Fibroblast of upper back skin (primary cell): Measurements from ENCODE around the gene SVBP.
"Not testable (repeated sequence)": the region's sequence is repeated elsewhere in the genome, so short reads cannot be mapped to it uniquely, and the experiment has no call there.

Source experiments
- DNase-seq: peaks from one replicate; pipeline ENCODE4 v3.0.0-alpha.2; 2013

SVBP gene

GRCh38 chr1:42816585-42817439 is at the start of gene SVBP, which contains the start of gene ERMAP:
Gene SVBP, minus strand, starts transcription at chr1:42817397. Its CDS starts 853 bp downstream, at chr1:42816544.
Gene ERMAP, plus strand, starts transcription at chr1:42817122. Its CDS starts 13,327 bp downstream, at chr1:42830449.
- DNase-seq = peak; percentile 84

- no peak for DNase-seq
Measured at GRCh38 chr1:42866549-42866948, 49.4 kb upstream of the SVBP start.

DNA sequence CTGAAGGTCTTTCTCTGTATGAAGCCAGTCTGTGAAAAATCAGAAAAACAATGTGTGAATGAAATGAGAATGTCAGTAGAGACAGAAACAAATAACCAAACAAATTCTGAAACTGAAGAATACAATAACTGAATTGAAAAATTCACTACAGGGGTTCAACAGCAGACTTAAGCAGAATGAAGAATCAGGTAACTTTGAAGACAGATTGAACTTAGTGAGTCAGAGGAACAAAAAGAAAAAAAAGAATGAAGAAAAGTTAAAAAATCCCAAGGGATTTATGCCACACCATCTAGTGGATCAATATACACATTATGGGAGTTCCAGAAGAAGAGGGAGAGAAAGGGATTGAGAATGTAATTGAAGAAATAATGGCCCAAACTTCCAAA is 43.8 kb upstream of the SVBP start:
- DNase-seq = no peak

DNA sequence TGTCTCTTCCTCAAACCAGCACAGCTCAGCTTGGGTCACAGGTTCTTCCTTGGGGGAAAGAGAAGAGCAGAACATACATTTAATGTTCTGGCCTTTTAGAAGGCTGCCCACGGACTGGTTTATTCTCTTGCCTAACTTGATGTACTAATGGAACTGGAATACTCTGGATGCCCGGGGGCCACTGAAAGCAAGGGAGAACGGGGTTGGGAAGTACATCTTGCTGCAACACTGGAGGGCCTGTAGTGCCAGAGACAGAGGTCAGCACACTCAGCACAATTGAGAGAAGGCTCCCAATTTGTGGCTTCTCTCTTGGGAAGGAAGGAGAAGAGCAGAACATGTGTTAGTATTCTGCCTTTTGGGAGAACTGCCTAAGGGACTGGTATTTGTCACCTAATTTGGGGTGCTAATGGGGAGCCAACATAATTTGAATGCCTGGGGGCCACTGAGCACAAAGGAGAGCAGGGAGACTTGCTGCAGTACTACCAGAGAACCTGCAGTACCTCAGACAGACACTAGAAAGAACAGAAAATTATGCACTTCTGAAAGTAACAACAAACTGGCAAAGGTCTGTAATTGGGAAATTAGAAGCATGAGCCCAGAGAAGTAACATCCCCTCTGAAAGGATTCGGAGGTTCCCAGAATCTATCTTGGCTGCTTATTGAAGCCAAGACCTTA is 43.3 kb upstream of the SVBP start:
- no peak for DNase-seq

- DNase-seq = not testable (repeated sequence)
Measured at GRCh38 chr1:42859366-42859765, 42.2 kb upstream of the SVBP start.

- not testable (repeated sequence) for DNase-seq
Measured at GRCh38 chr1:42856554-42856953, 39.4 kb upstream of the SVBP start.

DNA sequence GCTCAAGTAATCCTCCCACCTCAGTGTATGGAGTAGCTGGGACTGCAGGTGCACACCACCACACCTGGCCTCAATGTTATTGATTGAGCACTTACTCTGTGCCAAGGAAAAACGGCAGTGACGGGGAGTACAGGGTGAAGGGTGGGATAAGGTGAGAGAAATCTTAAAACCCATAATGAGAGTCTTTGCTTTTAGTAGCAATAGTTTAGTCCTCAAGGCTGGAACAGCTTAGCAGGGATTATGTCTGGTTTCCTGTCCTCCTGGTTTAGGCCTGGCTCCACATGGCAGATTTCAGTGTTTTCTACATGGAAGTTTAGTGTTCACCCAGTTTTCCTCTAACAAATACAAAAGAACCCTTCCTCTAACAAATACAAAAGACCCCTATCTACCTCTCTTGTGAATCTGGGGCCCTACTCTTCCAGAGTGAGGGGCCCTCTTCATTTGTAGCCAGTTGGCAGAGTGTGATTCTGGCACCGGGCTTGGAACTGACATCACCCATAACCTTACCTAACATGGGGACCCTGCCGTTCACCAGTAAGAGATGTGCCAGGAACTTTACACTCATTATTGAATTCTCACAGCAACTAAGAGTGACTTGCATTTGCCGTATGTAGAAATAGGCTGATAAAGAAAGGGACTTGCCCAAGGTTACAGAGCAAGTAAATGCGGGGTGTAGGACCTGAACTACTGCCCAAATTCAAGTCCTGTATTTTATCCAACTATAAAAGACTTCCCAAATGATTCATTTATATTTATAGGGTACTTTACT is 36.1 kb upstream of the SVBP start:
- no peak for DNase-seq

- DNase-seq = no peak
Measured at GRCh38 chr1:42852608-42852980, 35.4 kb upstream of the SVBP start.

DNA sequence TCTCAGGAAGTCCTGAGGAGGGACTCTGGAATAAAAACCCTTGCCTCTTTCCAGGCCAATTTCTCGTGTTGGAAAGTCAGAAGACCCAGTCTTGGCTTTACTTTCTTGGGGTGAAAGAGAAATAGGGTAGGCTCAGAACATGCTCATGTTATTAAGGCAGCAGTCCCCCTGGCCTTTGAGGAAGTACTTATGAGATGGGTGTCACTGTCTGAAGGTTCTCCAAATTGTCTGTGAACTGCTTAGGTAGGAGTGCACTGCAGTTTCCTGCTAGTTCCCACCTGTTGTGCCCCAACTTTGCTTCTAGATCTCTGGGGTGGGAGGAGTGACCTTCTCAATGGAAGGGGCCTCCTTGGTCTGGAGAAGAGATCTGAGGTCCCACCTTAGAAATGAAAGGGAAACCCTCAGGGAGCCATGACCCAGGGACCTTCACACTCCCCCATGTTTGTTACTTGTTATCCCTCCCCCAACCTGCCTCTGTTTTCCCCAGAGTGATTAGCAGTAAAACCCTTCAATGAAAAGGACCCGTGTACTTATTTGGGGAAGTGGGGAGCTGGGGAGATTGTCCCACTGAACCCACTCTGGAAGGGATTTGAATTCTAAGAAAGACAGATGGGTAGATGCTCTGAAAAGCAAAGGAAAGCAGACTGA is 34.9 kb upstream of the SVBP start:
- DNase-seq = no peak

- DNase-seq = no peak
Measured at GRCh38 chr1:42851420-42851819, 34.2 kb upstream of the SVBP start.

GRCh38 chr1:42849944-42850343 is 32.7 kb upstream of the SVBP start:
- no peak for DNase-seq

DNA sequence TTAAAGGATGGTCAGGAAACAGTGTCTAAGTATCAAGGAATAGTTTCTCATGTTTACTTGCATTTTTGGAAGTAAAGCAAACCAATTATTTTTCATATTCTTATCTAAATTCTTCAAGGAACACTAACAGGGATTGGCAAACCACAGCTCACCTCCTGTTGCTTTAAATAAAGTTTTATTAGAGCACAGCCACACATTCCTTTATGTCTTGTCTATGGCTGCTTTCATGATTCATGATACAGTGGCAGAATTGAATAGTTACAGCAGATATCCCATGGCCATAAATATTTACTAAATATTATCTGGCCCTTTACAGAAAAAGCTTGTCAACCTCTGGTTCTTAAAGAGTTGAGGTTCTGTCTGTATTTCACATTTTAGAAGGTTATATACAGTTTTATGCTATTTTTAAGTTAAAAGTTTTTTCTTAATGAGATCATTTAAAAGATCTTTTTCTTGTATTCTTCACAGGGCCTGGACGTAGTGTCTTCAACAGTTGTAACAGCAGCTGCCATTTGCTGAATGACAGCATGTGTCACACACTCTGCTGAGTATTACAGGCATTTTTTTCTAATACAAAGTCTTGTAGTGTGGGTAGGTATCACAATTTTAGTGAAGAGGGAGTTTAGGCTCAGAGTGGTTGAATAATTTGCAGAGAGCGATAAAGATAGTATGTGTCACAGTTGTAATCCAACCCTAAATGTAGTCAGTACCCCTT is 31.8 kb upstream of the SVBP start:
- DNase-seq = no peak

GRCh38 chr1:42847721-42848460 is 30.7 kb upstream of the SVBP start:
- no peak for DNase-seq

GRCh38 chr1:42847111-42847595 is 30.0 kb upstream of the SVBP start:
- DNase-seq = no peak

- peak; percentile 98 for DNase-seq
Measured at GRCh38 chr1:42846257-42847110, 29.3 kb upstream of the SVBP start, which contains the start of gene ZNF691. Gene ZNF691, plus strand, starts transcription at chr1:42846613. Its CDS starts 3,046 bp downstream, at chr1:42849659.

DNA sequence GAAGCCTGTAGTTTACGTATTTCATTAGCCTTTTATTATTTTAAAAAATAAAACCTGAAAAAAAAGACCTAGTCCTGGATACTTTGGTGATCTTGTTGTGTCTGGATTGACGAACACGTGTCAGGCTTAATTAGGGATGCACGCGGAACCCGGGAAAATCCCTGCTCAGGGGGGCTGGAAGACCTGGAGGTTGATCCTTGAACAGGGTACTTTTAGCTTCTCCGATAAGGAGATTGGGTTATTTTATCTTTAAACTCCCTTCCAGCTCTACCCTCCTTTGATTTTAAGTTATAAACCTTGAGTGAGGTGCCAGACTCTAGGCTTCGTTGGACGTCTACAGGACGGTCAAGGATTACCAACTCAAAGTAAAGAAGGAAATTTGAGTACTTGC is 28.7 kb upstream of the SVBP start:
- no peak for DNase-seq

DNA sequence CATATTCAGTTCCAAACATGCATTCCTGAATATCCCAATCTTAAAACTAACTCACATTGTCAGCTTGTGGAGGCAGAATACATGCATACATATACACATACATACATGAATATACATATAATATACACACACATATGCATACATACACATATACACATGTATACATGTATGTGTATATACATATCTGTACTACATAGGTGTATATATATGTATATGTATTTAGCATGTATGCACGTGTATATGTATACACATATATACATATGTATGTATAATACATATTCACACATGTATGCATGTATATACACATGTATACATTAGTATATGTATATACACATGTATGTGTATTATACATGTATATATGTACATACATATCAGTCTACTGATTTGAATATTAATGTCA is 28.0 kb upstream of the SVBP start:
- DNase-seq = no peak

GRCh38 chr1:42844592-42845140 is 27.5 kb upstream of the SVBP start:
- DNase-seq = no peak

GRCh38 chr1:42841440-42842147 is 24.4 kb upstream of the SVBP start:
- no peak for DNase-seq
